HL-60 (cell line): ENCODE results near the gene PLEKHG3.

Experiments used
- CTCF ChIP-seq: IDR thresholded peaks from one replicate; pipeline ENCODE4 v1.5.1; 2011; ENCODE audit warnings: low read length, control low read depth, inconsistent platforms; ENCODE audit not compliant: insufficient read depth
- REST ChIP-seq: IDR thresholded peaks from 2 replicates; pipeline ENCODE4 v1.6.1; 2012; ENCODE audit warnings: low read depth; ENCODE audit not compliant: insufficient replicate concordance

GRCh38 chr14:64769096-64770020 lies 65.1 kb downstream of the PLEKHG3 start:
- no peak for TF ChIP-seq REST
- TF ChIP-seq CTCF, result no peak
